T-cell (primary cell): ENCODE measurements around the gene CFAP157. TPM values are rescaled to one million over a fixed set of nuclear protein-coding genes. Genes with fewer than 3 reads are reported as not detected.

ENCODE experiments used
- ATAC-seq, 4 experiments: fragments of 200-7000 bp in 3 of 4; fragments of 150-1000 bp in 1 of 4; cut with Tn5 transposase; replicated peaks in 1 of 4; 1 replicate in 3 of 4; 2 replicates in 1 of 4; pipeline ENCODE4 v1.10.0; 2021; ENCODE audit warnings: moderate library complexity in 3 of 4, mild to moderate bottlenecking in 2 of 4, moderate number of reproducible peaks in 1 of 4
- CTCF ChIA-PET, 2 donors: fragments of 300-600 bp; sonication (Branson Sonifier 250); formaldehyde crosslinking; loops; one replicate each; lab custom pipeline; 2022; ENCODE audit warnings: antibody characterized with exemption in 2 of 2; lab: Charles Lee
- POLR2A ChIA-PET, 2 donors: fragments of 300-600 bp; sonication (Branson Sonifier 250); formaldehyde crosslinking; loops; one replicate each; lab custom pipeline; 2022; ENCODE audit warnings: antibody characterized with exemption in 2 of 2; lab: Charles Lee
- DNase-seq, 35 experiments: peaks; one replicate each; pipeline versions ENCODE4 v3.0.0 to v3.0.0-alpha.2; 2013 to 2023
- H3K27ac ChIP-seq: one replicate; pipeline ENCODE4 v1.5.1; 2013; ENCODE audit warnings: low read length
- H3K27me3 ChIP-seq, 2 experiments: replicated peaks in 1 of 2; 1 replicate in 1 of 2; 2 replicates in 1 of 2; pipeline versions ENCODE4 v1.6.1 to v1.7.0; 2013; ENCODE audit warnings: low read length in 1 of 2, mixed read lengths in 1 of 2; ENCODE audit not compliant: control insufficient read depth in 2 of 2, insufficient read depth in 2 of 2; ENCODE audit errors: extremely low read depth in 1 of 2
- H3K36me3 ChIP-seq, 2 donors: 1 replicate in 1 of 2; 2 replicates in 1 of 2; pipeline versions ENCODE4 v1.6.1 to v1.7.0; 2013; ENCODE audit warnings: low read length in 1 of 2; ENCODE audit not compliant: control insufficient read depth in 2 of 2, insufficient read depth in 1 of 2; ENCODE audit errors: extremely low read depth in 1 of 2
- H3K4me1 ChIP-seq, 2 experiments: 1 replicate in 1 of 2; 2 replicates in 1 of 2; pipeline versions ENCODE4 v1.6.1 to v1.7.0; 2013; ENCODE audit warnings: low read length in 2 of 2, mixed read lengths in 1 of 2; ENCODE audit not compliant: insufficient read depth in 2 of 2, control insufficient read depth in 1 of 2; ENCODE audit errors: extremely low read depth in 1 of 2
- H3K4me3 ChIP-seq, 2 donors: 1 replicate in 1 of 2; 2 replicates in 1 of 2; pipeline versions ENCODE4 v1.5.1 to v1.7.0; 2013; ENCODE audit warnings: mild to moderate bottlenecking in 2 of 2, low read length in 1 of 2, moderate library complexity in 1 of 2; ENCODE audit not compliant: control insufficient read depth in 1 of 2; ENCODE audit errors: extremely low read depth in 1 of 2
- H3K9me3 ChIP-seq: 2 replicates; pipeline ENCODE4 v1.7.0; 2013
- H3K27ac Mint-ChIP-seq, 2 donors: one replicate each; pipeline ENCODE4 v1.8.0; 2020 to 2021; ENCODE audit warnings: mild to moderate bottlenecking in 2 of 2, mixed read lengths in 2 of 2
- H3K27me3 Mint-ChIP-seq, 2 donors: one replicate each; pipeline ENCODE4 v1.8.0; 2021 to 2022; ENCODE audit warnings: mixed read lengths in 2 of 2
- H3K36me3 Mint-ChIP-seq: one replicate; pipeline ENCODE4 v1.8.0; 2021; ENCODE audit warnings: mixed read lengths
- H3K4me1 Mint-ChIP-seq, 3 donors: one replicate each; pipeline ENCODE4 v1.8.0; 2020 to 2022; ENCODE audit warnings: mixed read lengths in 3 of 3, mild to moderate bottlenecking in 1 of 3
- H3K4me3 Mint-ChIP-seq, 3 donors: one replicate each; pipeline ENCODE4 v1.8.0; 2020 to 2022; ENCODE audit warnings: mild to moderate bottlenecking in 3 of 3, mixed read lengths in 3 of 3, moderate library complexity in 3 of 3
- H3K9me3 Mint-ChIP-seq, 3 donors: one replicate each; pipeline ENCODE4 v1.8.0; 2020 to 2022; ENCODE audit warnings: mixed read lengths in 3 of 3
- WGBS: methylation state at CpG from one replicate; pipeline ENCODE4 v1.1.5; 2013; ENCODE audit warnings: missing lambda C conversion rate; ENCODE audit not compliant: insufficient coverage; 5-methylcytosine and 5-hydroxymethylcytosine counted together
- total RNA-seq, 35 experiments: library from RNA in 6 of 35; stranded (reverse) in 6 of 35; fragments of 120-200 nt in 1 of 35; gene quantifications; one replicate each; pipeline versions ENCODE4 v1.2.1 to v1.2.4 and lab custom pipeline; 2013 to 2026

Gene CFAP157
- total RNA-seq, 5 donors from 2014 or later (not counting 1 experiment from before 2014, with no cell fraction given), result 0.13 to 0.44 (median 0.40) TPM; not detected in 2

GRCh38 chr9:127680846-127681245 lies 25.9 kb upstream of the CFAP157 start:
- peaks cover 0 to 3% of the 10 kb centered on the region in 2 donors for H3K36me3 ChIP-seq
- no peak for DNase-seq
- WGBS, result 77% methylated on average over 7 of the region's 9 CpGs
- peaks cover 0 to 6% of the 10 kb centered on the region in 2 experiments for H3K27me3 ChIP-seq
- no peak overlapping the region for H3K4me3 Mint-ChIP-seq
- no peaks in the 10 kb centered on the region for H3K4me1 Mint-ChIP-seq
- no peak overlapping the region for H3K27ac Mint-ChIP-seq
- no peak for ATAC-seq
- H3K4me3 ChIP-seq, result no peak overlapping the region
- H3K4me1 ChIP-seq, result no peaks in the 10 kb centered on the region
- no peaks in the 10 kb centered on the region for H3K9me3 ChIP-seq
- H3K27ac ChIP-seq, result no peak overlapping the region
- peaks cover 0 to 2% of the 10 kb centered on the region in 2 donors for H3K27me3 Mint-ChIP-seq
- CTCF ChIA-PET, result interaction anchor here in 1 of 2 donors (0.5 kb wide), 1 partner anchor 583 kb away, joined by 3 read pairs; no protein-coding TSS in a partner anchor
- peaks cover 14% of the 10 kb centered on the region for H3K36me3 Mint-ChIP-seq
- POLR2A ChIA-PET, result no interaction called here
- no peaks in the 10 kb centered on the region for H3K9me3 Mint-ChIP-seq

GRCh38 chr9:127682351-127683136 lies 24.2 kb upstream of the CFAP157 start:
- H3K27me3 ChIP-seq, result peaks cover 0 to 6% of the 10 kb centered on the region in 2 experiments
- no peaks in the 10 kb centered on the region for H3K9me3 ChIP-seq
- ATAC-seq, result no peak
- CTCF ChIA-PET, result no interaction called here
- Mint-ChIP-seq H3K9me3 (no peaks in the 10 kb centered on the region), H3K27me3 (peaks cover 0 to 2% of the 10 kb centered on the region in 2 donors), H3K27ac (no peak overlapping the region), H3K4me1 (no peaks in the 10 kb centered on the region), H3K36me3 (peaks cover 11% of the 10 kb centered on the region), H3K4me3 (no peak overlapping the region)
- no peak for DNase-seq
- 90% methylated on average over 13 of the region's 23 CpGs for WGBS
- no peaks in the 10 kb centered on the region for H3K4me1 ChIP-seq
- H3K36me3 ChIP-seq, result no peaks in the 10 kb centered on the region
- H3K27ac ChIP-seq, result no peak overlapping the region
- POLR2A ChIA-PET, result no interaction called here
- no peak overlapping the region for H3K4me3 ChIP-seq

- H3K27me3 Mint-ChIP-seq, result peaks cover 0 to 2% of the 10 kb centered on the region in 2 donors
- Histone ChIP-seq H3K9me3 (no peaks in the 10 kb centered on the region), H3K27me3 (peaks cover 0 to 2% of the 10 kb centered on the region in 2 experiments), H3K4me3 (no peak overlapping the region), H3K27ac (no peak overlapping the region), H3K4me1 (no peaks in the 10 kb centered on the region), H3K36me3 (no peaks in the 10 kb centered on the region)
- H3K9me3 Mint-ChIP-seq, result no peaks in the 10 kb centered on the region
- peaks cover 11% of the 10 kb centered on the region for H3K36me3 Mint-ChIP-seq
- CTCF ChIA-PET, result no interaction called here
- POLR2A ChIA-PET, result no interaction called here
- ATAC-seq (no peak), DNase-seq (no peak)
- no peaks in the 10 kb centered on the region for H3K4me1 Mint-ChIP-seq
- WGBS, result no CpG with 5 or more reads among the region's 5 CpGs
- no peak overlapping the region for H3K27ac Mint-ChIP-seq
- no peak overlapping the region for H3K4me3 Mint-ChIP-seq
Measured at GRCh38 chr9:127683723-127684122, 23.1 kb upstream of the CFAP157 start.

GRCh38 chr9:127684576-127684975 lies 22.2 kb upstream of the CFAP157 start:
- peaks cover 9% of the 10 kb centered on the region for H3K36me3 Mint-ChIP-seq
- ChIA-PET CTCF (no interaction called here), POLR2A (no interaction called here)
- Histone ChIP-seq H3K4me3 (no peak overlapping the region), H3K27me3 (no peaks in the 10 kb centered on the region), H3K4me1 (no peaks in the 10 kb centered on the region), H3K36me3 (no peaks in the 10 kb centered on the region), H3K9me3 (no peaks in the 10 kb centered on the region), H3K27ac (no peak overlapping the region)
- 80% methylated on average over 4 of the region's 4 CpGs for WGBS
- no peak for DNase-seq
- peaks cover 0 to 2% of the 10 kb centered on the region in 2 donors for H3K27me3 Mint-ChIP-seq
- no peaks in the 10 kb centered on the region for H3K4me1 Mint-ChIP-seq
- ATAC-seq, result no peak
- H3K27ac Mint-ChIP-seq, result no peak overlapping the region
- no peaks in the 10 kb centered on the region for H3K9me3 Mint-ChIP-seq
- no peak overlapping the region for H3K4me3 Mint-ChIP-seq

GRCh38 chr9:127686461-127687393 lies 20.1 kb upstream of the CFAP157 start:
- Mint-ChIP-seq H3K9me3 (no peaks in the 10 kb centered on the region), H3K27ac (no peak overlapping the region), H3K4me3 (no peak overlapping the region), H3K4me1 (no peaks in the 10 kb centered on the region), H3K27me3 (no peaks in the 10 kb centered on the region), H3K36me3 (peaks cover 4% of the 10 kb centered on the region)
- ChIA-PET CTCF (no interaction called here), POLR2A (interaction anchor here in 1 of 2 donors (0.5 to 0.6 kb wide), 2 partner anchors 361 to 401 kb away, joined by 3 to 5 read pairs; no protein-coding TSS in a partner anchor)
- DNase-seq (no peak), ATAC-seq (no peak)
- no peak overlapping the region for H3K27ac ChIP-seq
- H3K27me3 ChIP-seq, result no peaks in the 10 kb centered on the region
- no peaks in the 10 kb centered on the region for H3K9me3 ChIP-seq
- no peak overlapping the region for H3K4me3 ChIP-seq
- H3K36me3 ChIP-seq, result no peaks in the 10 kb centered on the region
- WGBS, result 88% methylated on average over 3 of the region's 6 CpGs
- no peaks in the 10 kb centered on the region for H3K4me1 ChIP-seq

- Mint-ChIP-seq H3K27me3 (no peaks in the 10 kb centered on the region), H3K9me3 (no peaks in the 10 kb centered on the region), H3K4me3 (no peak overlapping the region), H3K36me3 (peaks cover 13% of the 10 kb centered on the region), H3K27ac (no peak overlapping the region), H3K4me1 (no peaks in the 10 kb centered on the region)
- Histone ChIP-seq H3K4me1 (no peaks in the 10 kb centered on the region), H3K4me3 (no peak overlapping the region), H3K36me3 (peaks cover 0 to 3% of the 10 kb centered on the region in 2 donors), H3K9me3 (no peaks in the 10 kb centered on the region), H3K27me3 (no peaks in the 10 kb centered on the region), H3K27ac (no peak overlapping the region)
- CTCF ChIA-PET, result interaction anchor here in 1 of 2 donors (0.6 kb wide), 1 partner anchor 149 kb away, joined by 3 read pairs; no protein-coding TSS in a partner anchor
- no peak for ATAC-seq
- POLR2A ChIA-PET, result no interaction called here
- 90% methylated on average over 13 of the region's 13 CpGs for WGBS
- DNase-seq, result no peak
Measured at GRCh38 chr9:127689329-127690000, 17.3 kb upstream of the CFAP157 start.
